Memory B cell (primary cell): ENCODE results near the gene GRM1.

Experiments
- ATAC-seq: fragments of 150-1000 bp; cut with Tn5 transposase; 2 replicates; pipeline ENCODE4 v1.10.0; 2021; ENCODE audit warnings: low read depth, mild to moderate bottlenecking, moderate library complexity
- DNase-seq, 2 donors: peaks; one replicate each; pipeline ENCODE4 v3.0.0; 2022; ENCODE audit warnings: low spot score in 2 of 2
- H3K27ac Mint-ChIP-seq: one replicate; pipeline ENCODE4 v1.8.0; 2022; ENCODE audit warnings: mild to moderate bottlenecking, moderate library complexity, mixed read lengths
- H3K27me3 Mint-ChIP-seq: one replicate; pipeline ENCODE4 v1.8.0; 2022; ENCODE audit warnings: mixed read lengths
- H3K36me3 Mint-ChIP-seq: one replicate; pipeline ENCODE4 v1.8.0; 2022; ENCODE audit warnings: mild to moderate bottlenecking, mixed read lengths
- H3K4me1 Mint-ChIP-seq: one replicate; pipeline ENCODE4 v1.8.0; 2022; ENCODE audit warnings: mixed read lengths
- H3K4me3 Mint-ChIP-seq: one replicate; pipeline ENCODE4 v1.8.0; 2022; ENCODE audit warnings: mild to moderate bottlenecking, moderate library complexity, mixed read lengths
- H3K9me3 Mint-ChIP-seq: one replicate; pipeline ENCODE4 v1.8.0; 2022; ENCODE audit warnings: mixed read lengths

GRM1 gene

DNA sequence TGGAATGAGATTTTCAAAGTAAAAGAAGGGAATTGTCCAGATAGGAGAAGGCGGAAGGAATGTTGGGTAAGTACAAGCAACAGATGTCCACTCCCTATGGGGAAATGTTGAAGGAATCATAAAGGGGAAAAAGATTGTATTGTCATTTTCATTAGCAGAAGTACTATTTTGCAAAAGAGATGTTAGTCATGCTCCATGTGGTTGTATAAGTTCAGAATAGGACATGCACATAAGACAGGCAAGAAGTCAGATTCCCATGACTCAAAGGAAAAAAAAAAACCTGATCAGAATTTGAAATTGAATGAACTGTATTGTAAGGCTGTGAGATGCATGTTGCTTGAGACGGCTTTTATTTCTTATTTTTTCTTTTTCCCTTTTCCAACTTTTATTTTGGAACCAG, 36.8 kb downstream of the GRM1 start:
- no peak for ATAC-seq
- DNase-seq = no peak
- no peaks in the 10 kb centered on the region for H3K4me1 Mint-ChIP-seq
- no peak overlapping the region for H3K27ac Mint-ChIP-seq
- H3K27me3 Mint-ChIP-seq = peaks cover 4% of the 10 kb centered on the region
- peaks cover 2% of the 10 kb centered on the region for H3K9me3 Mint-ChIP-seq
- H3K36me3 Mint-ChIP-seq = no peaks in the 10 kb centered on the region
- H3K4me3 Mint-ChIP-seq = no peak overlapping the region

DNA sequence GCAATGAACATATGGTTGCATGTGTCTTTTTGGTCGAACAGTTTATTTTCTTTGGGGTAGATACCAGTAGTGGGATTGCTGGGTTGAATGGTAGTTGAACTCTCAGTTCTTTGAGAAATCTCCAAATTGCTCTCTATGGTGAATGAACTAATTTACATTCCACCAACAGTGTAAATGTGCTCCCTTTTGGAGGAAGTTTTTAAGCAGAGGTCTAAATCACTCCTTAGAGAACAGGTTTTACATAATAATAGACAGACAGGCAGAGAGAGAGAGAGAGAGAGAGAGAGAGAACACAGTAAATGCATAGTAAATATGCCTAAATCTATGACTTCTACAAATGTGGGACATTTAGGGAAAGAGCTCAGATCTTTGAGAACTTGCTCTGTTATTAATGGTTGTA, 37.6 kb downstream of the GRM1 start:
- H3K27me3 Mint-ChIP-seq = peaks cover 4% of the 10 kb centered on the region
- no peaks in the 10 kb centered on the region for H3K4me1 Mint-ChIP-seq
- ATAC-seq = no peak
- H3K4me3 Mint-ChIP-seq = no peak overlapping the region
- peaks cover 2% of the 10 kb centered on the region for H3K9me3 Mint-ChIP-seq
- no peak for DNase-seq
- no peaks in the 10 kb centered on the region for H3K36me3 Mint-ChIP-seq
- H3K27ac Mint-ChIP-seq = no peak overlapping the region

DNA sequence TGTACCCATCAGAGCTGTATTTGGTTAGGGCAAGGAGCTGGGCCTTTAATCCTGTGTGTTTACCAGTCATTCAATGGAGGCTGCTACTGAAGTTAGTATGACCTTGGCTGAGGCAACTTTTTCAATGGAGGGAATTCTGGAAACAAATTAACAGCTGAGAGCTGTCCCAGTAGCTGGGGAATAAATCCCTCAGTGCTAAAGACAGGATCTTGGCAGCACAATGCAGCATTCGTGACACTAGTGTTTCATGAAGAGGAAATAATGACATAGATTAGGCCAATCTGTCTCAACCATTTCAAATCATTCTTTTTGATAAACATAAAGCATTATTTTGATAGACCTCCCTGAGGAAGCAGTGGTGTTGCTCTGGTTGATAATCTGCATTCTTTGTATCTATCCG, 42.9 kb downstream of the GRM1 start:
- H3K27ac Mint-ChIP-seq = no peak overlapping the region
- H3K9me3 Mint-ChIP-seq = no peaks in the 10 kb centered on the region
- no peak for ATAC-seq
- H3K36me3 Mint-ChIP-seq = no peaks in the 10 kb centered on the region
- H3K4me1 Mint-ChIP-seq = no peaks in the 10 kb centered on the region
- no peak for DNase-seq
- no peaks in the 10 kb centered on the region for H3K27me3 Mint-ChIP-seq
- H3K4me3 Mint-ChIP-seq = no peak overlapping the region

DNA sequence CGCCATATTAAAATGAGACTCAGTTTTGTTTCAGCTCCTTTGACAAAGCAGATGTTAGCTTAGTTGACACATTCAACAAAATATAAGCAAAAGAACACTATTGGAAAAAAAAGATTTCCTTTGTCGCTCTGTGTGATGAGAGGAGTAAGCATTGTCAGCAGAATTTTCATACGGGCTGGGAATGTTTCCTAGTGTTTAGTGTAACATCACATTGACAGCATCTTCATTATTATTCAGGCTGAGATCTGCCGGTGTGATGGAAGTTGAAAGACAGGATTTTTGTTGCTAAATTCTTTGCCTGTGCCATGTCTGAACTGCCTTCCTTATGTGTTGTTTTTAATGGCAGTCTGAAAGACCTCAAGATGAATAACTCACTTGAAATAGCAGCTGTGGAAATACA, 49.1 kb downstream of the GRM1 start:
- ATAC-seq = no peak
- Mint-ChIP-seq H3K27ac (no peak overlapping the region), H3K36me3 (no peaks in the 10 kb centered on the region), H3K4me3 (no peak overlapping the region), H3K27me3 (no peaks in the 10 kb centered on the region), H3K9me3 (peaks cover 5% of the 10 kb centered on the region), H3K4me1 (no peaks in the 10 kb centered on the region)
- no peak for DNase-seq

DNA sequence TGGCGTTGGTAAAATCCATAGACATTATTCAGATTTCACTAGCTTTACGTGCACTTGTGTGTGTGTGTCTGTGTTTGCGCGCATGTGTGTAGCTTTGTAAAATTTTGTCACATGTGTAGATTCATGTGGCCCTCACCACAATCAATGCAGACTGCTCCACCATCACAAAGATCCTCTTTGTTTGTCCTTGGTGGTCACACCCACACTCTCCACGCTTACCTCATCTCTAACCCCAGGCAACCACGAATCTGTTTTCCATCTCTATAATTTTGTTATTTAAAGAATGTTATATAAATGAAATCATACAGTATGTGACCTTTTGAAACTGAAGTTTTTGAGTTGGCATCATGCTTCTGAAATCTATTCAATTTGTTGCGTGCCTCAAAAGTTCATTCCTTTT, 58.5 kb downstream of the GRM1 start:
- no peaks in the 10 kb centered on the region for H3K36me3 Mint-ChIP-seq
- no peaks in the 10 kb centered on the region for H3K27me3 Mint-ChIP-seq
- no peaks in the 10 kb centered on the region for H3K4me1 Mint-ChIP-seq
- DNase-seq (no peak), ATAC-seq (no peak)
- no peak overlapping the region for H3K4me3 Mint-ChIP-seq
- H3K27ac Mint-ChIP-seq = no peak overlapping the region
- peaks cover 2% of the 10 kb centered on the region for H3K9me3 Mint-ChIP-seq

DNA sequence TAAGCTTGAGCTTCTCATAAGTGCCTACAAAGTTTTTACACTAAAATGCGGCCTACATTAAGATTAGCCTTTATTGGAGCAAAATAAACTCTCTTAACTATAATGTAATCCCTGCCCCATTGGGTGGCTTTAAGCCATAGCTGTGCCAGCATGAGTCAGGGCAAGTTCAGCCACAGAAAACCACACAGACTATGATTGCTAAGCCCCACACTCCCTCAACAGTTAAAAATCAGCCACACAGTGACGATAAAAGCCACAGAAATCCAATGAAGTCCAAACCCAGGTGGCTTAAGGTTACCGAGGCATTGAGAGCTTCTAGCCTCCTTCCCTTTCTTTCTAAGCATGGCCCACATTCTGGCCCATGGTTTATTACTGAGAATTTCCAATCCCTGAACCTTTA, 61.6 kb downstream of the GRM1 start:
- Mint-ChIP-seq H3K27ac (no peak overlapping the region), H3K27me3 (peaks cover 1% of the 10 kb centered on the region), H3K9me3 (no peaks in the 10 kb centered on the region), H3K4me3 (no peak overlapping the region), H3K36me3 (no peaks in the 10 kb centered on the region), H3K4me1 (no peaks in the 10 kb centered on the region)
- no peak for ATAC-seq
- no peak for DNase-seq

DNA sequence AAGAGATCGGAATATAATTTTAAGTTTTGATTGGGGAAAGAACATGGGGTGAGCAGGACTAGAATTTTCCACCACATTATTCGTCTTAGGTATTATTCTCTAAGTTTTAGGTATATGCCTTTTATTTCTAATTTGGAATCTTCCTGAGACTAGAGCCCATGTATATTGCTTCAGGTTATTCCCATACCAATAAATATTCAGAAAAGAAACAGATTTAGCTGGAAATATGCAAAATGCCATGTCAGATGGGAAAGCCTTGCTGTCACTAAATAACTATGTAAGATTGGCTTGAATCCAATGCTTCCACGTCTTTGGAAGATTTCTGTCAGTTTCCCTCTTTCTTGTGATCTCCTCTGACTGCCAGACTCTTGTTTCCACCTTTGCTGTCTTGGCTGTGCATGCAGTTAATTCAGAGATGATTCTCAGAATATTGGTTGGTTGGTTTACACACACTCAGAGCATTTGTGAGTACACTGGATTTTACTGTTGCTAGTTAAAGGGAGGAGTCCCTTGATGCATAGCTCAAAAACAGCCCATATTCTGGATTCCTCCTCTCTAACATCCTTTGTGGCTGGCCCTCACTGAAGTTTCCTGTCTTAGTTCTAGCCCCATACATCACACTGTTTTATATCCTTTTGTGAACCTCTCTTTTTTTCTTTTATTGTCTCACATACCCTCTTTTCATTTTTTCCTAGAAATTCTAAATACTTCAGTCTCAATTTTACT, 64.3 kb downstream of the GRM1 start:
- ATAC-seq = no peak
- Mint-ChIP-seq H3K36me3 (no peaks in the 10 kb centered on the region), H3K27me3 (peaks cover 1% of the 10 kb centered on the region), H3K27ac (no peak overlapping the region), H3K4me1 (no peaks in the 10 kb centered on the region), H3K9me3 (no peaks in the 10 kb centered on the region), H3K4me3 (no peak overlapping the region)
- DNase-seq = no peak

DNA sequence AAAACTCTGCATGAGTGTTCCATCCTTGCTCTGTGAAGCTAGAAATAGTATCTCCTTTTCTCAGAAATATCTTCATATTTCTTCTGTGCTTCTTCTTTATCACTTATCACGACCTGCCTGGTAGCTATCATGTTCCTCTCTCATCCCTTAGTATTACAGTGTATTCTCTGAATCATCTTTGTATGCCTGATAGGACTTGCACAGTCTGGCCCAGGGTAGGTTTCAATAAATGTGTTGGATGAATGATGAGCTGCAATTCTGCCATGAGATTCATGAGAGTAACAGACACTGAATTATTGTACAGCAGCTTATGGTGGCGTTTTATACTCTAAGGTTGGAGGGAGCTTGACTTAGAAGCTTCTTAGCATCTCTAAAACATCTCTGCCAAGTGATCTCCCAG, 66.6 kb downstream of the GRM1 start:
- Mint-ChIP-seq H3K27ac (no peak overlapping the region), H3K4me1 (no peaks in the 10 kb centered on the region), H3K27me3 (peaks cover 1% of the 10 kb centered on the region), H3K4me3 (no peak overlapping the region), H3K36me3 (no peaks in the 10 kb centered on the region), H3K9me3 (no peaks in the 10 kb centered on the region)
- DNase-seq = no peak
- ATAC-seq = no peak

DNA sequence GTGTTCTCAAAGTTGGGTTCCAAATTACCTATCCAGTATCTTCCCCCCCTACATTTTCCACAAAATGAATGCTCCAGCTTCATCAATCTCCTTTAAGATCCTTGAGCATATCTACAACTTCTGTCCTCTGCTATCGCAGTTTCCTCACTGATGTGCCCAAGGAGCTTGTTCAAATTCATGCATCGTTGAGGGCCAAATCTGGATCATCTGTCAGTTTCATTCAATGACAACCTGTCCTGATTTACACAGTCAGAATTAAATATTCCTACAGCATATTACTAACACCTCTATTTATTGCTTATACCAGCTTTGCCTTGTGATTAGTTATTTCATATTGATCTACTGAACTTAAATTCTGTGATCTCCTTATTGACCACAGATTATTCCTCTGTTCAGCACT, 68.7 kb downstream of the GRM1 start:
- Mint-ChIP-seq H3K4me3 (no peak overlapping the region), H3K9me3 (peaks cover 1% of the 10 kb centered on the region), H3K36me3 (no peaks in the 10 kb centered on the region), H3K4me1 (no peaks in the 10 kb centered on the region), H3K27me3 (peaks cover 3% of the 10 kb centered on the region), H3K27ac (no peak overlapping the region)
- DNase-seq (no peak), ATAC-seq (no peak)

DNA sequence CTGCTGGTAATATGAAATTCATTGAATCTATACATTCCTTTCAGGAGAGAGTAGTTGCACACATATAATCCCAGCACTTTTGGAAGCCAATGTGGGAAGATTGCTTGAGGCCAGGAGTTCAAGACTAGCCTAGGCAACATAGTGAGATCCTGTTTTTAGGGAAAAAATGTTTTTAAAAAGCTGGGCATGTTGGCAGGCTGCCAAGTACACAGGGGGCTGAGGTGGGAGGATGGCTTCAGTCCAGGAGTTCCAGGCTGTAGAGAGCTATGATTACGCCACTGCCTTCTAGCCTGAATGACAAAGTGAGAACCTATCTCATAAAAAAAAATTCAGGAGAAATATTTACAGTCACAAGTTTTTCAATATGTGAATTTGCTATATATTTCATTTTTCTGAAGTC, 71.9 kb downstream of the GRM1 start:
- Mint-ChIP-seq H3K9me3 (peaks cover 3% of the 10 kb centered on the region), H3K4me3 (no peak overlapping the region), H3K36me3 (no peaks in the 10 kb centered on the region), H3K27ac (no peak overlapping the region), H3K4me1 (no peaks in the 10 kb centered on the region), H3K27me3 (peaks cover 2% of the 10 kb centered on the region)
- DNase-seq (no peak), ATAC-seq (no peak)

DNA sequence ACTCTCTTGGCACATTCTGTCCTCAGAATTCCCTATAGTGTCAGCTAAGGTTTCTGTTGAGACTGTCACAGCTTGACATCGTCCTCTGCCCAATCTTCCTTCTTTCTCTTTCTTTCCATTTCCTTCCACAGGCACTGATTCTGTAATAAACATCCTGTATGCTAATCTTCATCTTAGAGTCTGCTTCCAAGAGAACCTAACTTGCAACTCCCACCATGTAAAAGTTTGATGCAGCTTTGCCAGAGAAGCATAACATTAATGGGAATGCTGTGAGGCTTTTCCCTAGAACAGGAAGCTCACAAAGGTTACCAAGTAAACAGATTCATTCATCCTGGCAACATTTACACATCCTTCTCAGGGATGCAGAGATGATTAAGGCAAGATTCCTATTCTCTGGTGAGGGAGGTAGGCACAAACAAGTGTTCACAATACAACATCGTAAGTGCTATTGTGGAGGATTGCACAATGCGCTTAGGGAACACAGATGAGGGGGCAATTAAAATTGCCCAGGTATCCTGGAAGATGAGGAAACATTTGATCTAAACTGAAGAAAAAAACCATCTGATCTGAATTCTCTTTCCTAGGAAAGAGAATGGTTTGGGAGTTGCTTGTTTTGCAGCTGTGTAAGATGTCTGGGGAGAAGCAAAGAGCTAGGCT, 74.7 kb downstream of the GRM1 start:
- no peak overlapping the region for H3K4me3 Mint-ChIP-seq
- H3K9me3 Mint-ChIP-seq = peaks cover 6% of the 10 kb centered on the region
- ATAC-seq = no peak

DNA sequence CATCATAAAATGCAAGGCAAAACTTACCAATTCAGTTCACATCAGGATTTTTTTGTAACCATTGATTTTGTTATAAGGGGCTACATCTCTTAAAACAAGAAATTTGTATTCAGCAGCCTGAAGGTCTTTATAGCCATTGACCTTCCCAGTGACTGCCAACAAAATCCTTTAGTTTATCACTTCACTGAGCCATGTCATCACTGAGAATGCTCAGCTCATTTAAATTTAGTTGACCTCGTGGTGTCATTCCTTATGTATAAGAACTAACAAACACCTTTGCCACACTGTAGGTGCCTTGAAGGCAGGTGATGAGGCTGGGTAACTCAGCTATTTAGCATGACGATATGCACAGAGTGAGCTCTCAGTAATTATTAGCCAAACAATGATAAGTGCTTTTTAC, 77.7 kb downstream of the GRM1 start:
- Mint-ChIP-seq H3K36me3 (no peaks in the 10 kb centered on the region), H3K9me3 (peaks cover 6% of the 10 kb centered on the region), H3K4me3 (no peak overlapping the region), H3K27ac (no peak overlapping the region), H3K27me3 (peaks cover 2% of the 10 kb centered on the region), H3K4me1 (no peaks in the 10 kb centered on the region)
- no peak for DNase-seq
- ATAC-seq = no peak

More for the DNA sequence above, 74.7 kb downstream of the GRM1 start:
- Mint-ChIP-seq H3K27me3 (peaks cover 2% of the 10 kb centered on the region), H3K36me3 (no peaks in the 10 kb centered on the region), H3K4me1 (no peaks in the 10 kb centered on the region), H3K27ac (no peak overlapping the region)
- no peak for DNase-seq

DNA sequence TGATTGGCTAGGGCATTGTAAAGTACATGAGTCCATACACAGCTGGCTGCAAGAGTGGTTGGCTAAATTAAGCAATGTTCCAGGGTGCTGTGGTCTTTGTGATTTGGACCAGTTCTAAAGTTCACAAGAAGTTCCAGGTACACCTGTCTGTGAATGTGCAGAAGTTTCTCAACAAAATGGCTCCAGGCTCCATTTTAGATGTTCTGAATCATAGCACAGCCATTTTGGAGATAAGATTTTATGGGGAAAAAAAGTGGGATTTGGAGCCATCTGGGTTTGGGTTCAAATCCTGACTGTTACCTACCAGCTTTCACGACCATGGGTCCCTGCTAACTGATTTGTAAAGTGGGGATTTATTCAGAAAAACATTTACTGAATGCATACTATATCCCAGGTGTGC, 82.1 kb downstream of the GRM1 start:
- no peak overlapping the region for H3K4me3 Mint-ChIP-seq
- no peaks in the 10 kb centered on the region for H3K4me1 Mint-ChIP-seq
- H3K27ac Mint-ChIP-seq = no peak overlapping the region
- H3K36me3 Mint-ChIP-seq = no peaks in the 10 kb centered on the region
- no peaks in the 10 kb centered on the region for H3K27me3 Mint-ChIP-seq
- H3K9me3 Mint-ChIP-seq = peaks cover 3% of the 10 kb centered on the region
- no peak for ATAC-seq
- DNase-seq = no peak

DNA sequence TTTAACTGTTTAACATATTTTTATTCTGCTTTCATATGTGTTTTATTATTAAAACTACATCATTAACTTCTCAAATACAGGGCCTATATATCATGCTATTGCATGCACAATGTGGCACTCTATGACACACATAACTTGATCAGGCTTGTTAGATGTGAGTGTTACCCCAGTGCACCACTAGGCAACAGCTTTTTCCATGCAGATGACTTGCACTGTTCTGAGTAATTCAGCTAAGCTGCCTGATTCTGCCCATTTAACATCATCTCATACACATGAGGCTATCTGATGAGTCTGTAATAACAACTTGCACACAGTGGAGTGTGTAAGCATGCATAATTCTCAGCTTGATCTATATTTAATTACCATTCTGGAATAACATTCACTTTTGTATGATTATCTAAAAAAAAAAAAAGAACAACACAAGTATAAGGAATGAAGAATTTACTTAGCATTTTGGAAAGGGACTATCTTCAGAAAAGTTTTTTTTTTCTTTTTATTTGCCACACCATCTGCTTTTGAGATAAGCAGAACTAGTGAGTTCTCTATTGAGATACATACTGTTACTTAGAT, 83.1 kb downstream of the GRM1 start:
- DNase-seq = no peak
- no peak for ATAC-seq
- no peaks in the 10 kb centered on the region for H3K27me3 Mint-ChIP-seq
- peaks cover 3% of the 10 kb centered on the region for H3K9me3 Mint-ChIP-seq
- no peaks in the 10 kb centered on the region for H3K4me1 Mint-ChIP-seq
- no peaks in the 10 kb centered on the region for H3K36me3 Mint-ChIP-seq
- H3K27ac Mint-ChIP-seq = no peak overlapping the region
- no peak overlapping the region for H3K4me3 Mint-ChIP-seq
